ENCODE results near the gene IL16.

DNA sequence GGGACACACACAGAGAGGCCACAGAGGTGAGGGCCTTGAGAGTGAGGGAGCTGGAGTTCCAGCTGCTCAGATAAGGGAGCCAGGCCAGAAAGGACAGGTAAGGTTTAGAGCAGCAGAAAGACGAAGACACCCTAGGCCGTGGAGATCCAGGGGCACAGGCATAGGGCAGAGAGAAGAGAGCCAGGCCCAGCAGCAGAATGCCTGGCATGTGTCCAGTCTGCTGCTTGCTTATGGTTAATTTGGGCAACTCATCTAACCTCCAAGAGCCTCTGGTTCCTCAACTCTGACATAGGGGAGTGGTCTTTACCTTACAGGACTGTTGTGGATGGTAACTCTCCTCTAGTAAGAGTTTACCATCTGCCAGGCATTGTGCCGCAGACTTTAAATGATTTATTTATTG is 91.4 kb downstream of the IL16 start:
- TF ChIP-seq CTCF (IDR thresholded peaks at IDR 0.05) (no peak), POLR2A (IDR thresholded peaks at IDR 0.05; ENCODE audit: low read depth) (no peak), EP300 (IDR thresholded peaks at IDR 0.05) (no peak)
